Retinal pigment epithelial cell (primary cell): ENCODE results near the gene ROR2.

ENCODE experiments used
- DNase-seq: peaks from one replicate; pipeline ENCODE4 v3.0.0-alpha.2; 2010; ENCODE audit warnings: low read depth
- H3K4me3 ChIP-seq: 2 replicates; pipeline ENCODE4 v1.5.1; 2011; ENCODE audit warnings: mild to moderate bottlenecking, low read length, control low read depth, moderate library complexity
- TF ChIP-seq, protein P1 (sequence below): conservative IDR thresholded peaks from 2 replicates; pipeline ENCODE4 v1.5.1; 2011; ENCODE audit warnings: low read depth, low read length, control low read depth, inconsistent platforms

The ROR2 gene

DNA sequence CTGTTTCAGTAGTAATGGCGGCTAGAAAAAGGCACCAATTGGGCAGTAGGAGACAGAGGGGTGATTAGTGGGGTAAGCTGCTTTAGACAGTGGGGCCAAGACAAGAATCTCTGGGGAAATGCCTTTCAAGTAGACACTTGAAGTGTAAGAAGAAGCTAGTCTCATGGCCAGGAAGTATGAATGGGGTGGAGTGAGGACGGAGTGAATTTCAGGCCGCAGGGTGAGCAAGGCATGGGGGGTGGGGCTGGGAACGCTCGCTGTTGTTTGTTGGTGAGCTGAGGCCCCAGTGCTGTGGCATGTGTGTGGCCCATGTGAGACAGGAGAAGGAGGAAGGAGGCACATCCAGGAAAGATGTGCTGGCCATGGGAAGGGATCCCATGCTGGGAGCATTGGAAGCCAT is 377.2 kb downstream of the ROR2 start:
- H3K4me3 ChIP-seq, result no peak overlapping the region
- TF ChIP-seq, protein P1, sequence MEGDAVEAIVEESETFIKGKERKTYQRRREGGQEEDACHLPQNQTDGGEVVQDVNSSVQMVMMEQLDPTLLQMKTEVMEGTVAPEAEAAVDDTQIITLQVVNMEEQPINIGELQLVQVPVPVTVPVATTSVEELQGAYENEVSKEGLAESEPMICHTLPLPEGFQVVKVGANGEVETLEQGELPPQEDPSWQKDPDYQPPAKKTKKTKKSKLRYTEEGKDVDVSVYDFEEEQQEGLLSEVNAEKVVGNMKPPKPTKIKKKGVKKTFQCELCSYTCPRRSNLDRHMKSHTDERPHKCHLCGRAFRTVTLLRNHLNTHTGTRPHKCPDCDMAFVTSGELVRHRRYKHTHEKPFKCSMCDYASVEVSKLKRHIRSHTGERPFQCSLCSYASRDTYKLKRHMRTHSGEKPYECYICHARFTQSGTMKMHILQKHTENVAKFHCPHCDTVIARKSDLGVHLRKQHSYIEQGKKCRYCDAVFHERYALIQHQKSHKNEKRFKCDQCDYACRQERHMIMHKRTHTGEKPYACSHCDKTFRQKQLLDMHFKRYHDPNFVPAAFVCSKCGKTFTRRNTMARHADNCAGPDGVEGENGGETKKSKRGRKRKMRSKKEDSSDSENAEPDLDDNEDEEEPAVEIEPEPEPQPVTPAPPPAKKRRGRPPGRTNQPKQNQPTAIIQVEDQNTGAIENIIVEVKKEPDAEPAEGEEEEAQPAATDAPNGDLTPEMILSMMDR, result no peak
- DNase-seq, result no peak

DNA sequence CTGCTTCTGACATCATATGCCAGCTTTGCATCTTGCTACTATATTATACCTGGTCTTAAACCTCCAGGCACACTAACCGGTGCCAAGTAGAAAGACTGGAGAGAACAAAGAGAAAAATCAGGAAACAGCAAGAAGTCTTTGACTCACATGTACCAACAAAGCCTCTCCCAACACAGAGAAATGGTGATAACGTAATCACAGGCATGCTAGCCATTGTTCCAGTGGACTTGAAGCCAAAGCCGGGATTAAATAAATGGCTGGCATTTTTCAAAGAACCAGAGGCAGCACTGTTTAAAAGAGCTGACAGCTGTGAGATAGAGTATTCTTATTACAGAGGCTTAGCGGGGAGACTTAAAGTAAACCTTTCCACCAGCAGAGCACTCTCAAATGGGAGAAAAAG is 378.0 kb downstream of the ROR2 start:
- DNase-seq, result peak; percentile 92
- H3K4me3 ChIP-seq, result no peak overlapping the region
- TF ChIP-seq, protein P1, result no peak

DNA sequence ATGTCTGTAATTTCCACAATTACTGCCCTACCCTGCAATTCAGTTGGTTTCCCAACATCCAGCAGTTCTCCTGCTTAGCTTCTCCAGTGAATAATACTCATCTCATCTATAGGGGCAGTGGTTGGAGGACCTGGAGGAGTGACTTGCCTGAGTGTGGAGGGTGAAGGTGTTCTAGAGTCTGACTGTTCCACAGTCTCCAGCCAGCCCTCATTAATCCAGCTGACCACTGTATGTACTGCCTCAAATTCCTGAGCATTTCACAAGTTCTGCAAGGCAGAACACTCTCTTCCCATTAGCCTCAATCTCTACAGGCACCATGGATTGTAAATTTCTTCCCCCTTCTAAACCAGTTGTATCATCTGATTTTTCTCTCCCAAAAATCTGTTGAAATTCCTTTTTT is 379.0 kb downstream of the ROR2 start:
- peak; percentile 15 for DNase-seq
- TF ChIP-seq, protein P1, result no peak

DNA sequence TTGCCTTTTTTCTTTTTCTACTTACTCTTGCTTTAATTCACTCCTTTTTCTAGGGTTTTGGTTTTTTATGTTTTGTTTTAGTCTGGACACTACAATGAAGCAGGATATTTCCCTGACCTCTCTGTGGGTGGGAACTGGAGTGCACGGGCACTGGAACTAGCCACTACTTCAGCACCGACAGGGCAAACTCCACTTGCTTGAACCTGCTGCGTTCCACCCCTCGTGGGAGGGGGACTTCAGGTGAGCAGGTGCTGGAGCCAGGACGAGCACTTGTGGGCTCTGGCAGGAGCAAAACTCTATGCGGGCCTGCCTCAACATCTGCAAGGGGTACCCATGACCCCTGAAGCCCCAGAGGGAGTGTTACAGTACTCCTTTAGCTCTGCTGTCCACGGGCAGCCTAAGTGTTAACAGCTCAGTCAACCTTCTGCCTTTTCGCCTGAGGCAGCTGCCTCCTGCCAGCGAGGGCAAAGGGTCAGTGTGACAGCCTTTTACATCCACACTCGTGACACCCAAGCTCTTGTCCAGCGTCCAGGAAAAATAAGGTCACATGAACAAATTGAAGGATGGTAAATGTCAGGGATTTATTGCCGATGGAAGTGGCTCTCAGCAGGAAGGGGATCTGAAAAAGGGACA is 382.3 kb downstream of the ROR2 start:
- TF ChIP-seq, protein P1, result no peak
- no peak overlapping the region for H3K4me3 ChIP-seq
- DNase-seq, result no peak

More for the DNA sequence above, 379.0 kb downstream of the ROR2 start:
- H3K4me3 ChIP-seq, result no peak overlapping the region

DNA sequence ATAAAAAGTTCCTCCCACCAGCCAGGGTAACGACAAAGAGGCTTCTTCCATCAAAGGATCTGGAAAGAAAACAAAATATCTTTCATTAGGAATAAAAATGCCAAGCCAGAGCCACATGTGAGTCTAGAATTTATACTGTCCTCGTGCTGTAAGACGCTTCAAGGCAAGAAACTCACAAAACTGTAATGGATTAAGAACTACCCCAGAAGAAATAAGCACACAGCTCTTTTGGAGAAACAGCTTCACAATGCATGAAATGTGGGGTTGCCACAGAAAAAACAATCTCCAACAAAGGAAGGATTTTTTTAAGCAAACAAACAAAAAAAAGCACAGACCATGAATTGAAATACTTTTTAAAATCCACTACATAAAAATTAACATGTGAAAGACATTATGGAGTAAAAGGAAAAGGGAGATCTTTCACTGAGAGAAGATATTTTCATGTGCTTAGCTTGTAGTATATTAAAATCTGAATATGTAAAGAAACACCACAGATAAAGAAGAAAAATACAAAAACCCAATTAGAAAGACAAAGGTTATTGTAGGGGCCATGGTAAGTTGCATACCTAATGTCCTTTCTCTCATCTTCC is 385.9 kb downstream of the ROR2 start:
- no peak overlapping the region for H3K4me3 ChIP-seq
- DNase-seq, result no peak
- TF ChIP-seq, protein P1, result no peak

DNA sequence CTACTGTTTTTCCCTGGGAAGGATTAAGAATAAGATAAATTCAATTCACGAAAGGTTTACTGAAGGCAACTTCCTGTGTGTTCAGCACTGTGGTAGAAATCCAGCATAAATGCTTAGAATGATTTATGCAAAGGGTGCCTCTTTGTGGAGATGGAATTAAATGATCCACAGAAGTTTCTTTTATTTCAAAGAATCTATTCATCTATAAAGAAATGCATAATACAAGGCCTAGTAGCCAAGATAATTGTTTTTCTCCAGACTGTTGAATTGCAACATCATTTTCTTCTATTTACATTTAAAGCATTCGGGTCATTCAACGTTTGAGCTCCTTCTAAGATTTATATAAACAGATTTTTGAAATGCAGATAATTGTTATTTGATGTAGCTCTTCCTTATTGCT is 387.6 kb downstream of the ROR2 start:
- no peak for DNase-seq
- TF ChIP-seq, protein P1, result no peak

DNA sequence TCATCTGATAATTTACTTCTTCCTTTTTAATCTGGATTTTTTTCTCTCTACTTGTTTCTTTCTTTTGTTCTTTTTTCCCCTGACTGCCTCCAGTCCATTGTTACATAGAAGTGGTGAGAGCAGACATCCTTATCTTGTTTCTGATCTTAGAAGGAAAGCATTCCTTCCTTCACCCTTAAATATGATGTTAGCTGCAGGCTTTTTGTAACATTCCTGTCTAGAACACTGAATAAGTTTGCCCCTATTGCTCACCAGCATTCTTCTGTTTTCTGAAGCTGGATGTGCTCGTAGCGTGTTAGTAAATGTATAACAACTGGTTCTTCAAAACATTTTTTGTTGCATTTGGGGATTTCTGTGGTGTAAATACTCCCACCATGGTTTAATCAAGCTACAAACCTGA is 389.7 kb downstream of the ROR2 start:
- peak; percentile 10 for DNase-seq
- no peak overlapping the region for H3K4me3 ChIP-seq
- TF ChIP-seq, protein P1, result no peak

More for the DNA sequence above, 387.6 kb downstream of the ROR2 start:
- H3K4me3 ChIP-seq, result no peak overlapping the region
